H1 (cell line): Measurements from ENCODE around the gene SETX. TPM values are rescaled to one million over a fixed set of nuclear protein-coding genes. Genes with fewer than 3 reads are reported as not detected.

Experiments
- ATF3 ChIP-seq: IDR thresholded peaks from 2 replicates; pipeline ENCODE4 v1.6.1; 2011; ENCODE audit warnings: low read depth, mild to moderate bottlenecking, low read length; ENCODE audit not compliant: insufficient read depth
- BCL11A ChIP-seq, 2 experiments: IDR thresholded peaks; one replicate each; pipeline ENCODE4 v1.6.1; 2011; ENCODE audit warnings: low read depth in 2 of 2, low read length in 2 of 2, mild to moderate bottlenecking in 2 of 2
- BRCA1 ChIP-seq: IDR thresholded peaks from 2 replicates; pipeline ENCODE4 v1.6.1; 2012; ENCODE audit warnings: low read depth, low read length, improper control_type of control experiment
- KDM1A ChIP-seq: fragments of 200-600, 300-600 bp; sonication (generic); IDR thresholded peaks from 2 replicates; pipeline ENCODE4 v1.7.1; 2016; ENCODE audit warnings: mild to moderate bottlenecking, low read length, borderline replicate concordance
- RXRA ChIP-seq: IDR thresholded peaks from 2 replicates; pipeline ENCODE4 v1.6.1; 2011; ENCODE audit warnings: low read depth, mild to moderate bottlenecking, low read length, moderate library complexity; ENCODE audit not compliant: insufficient read depth
- SAP30 ChIP-seq: fragments of 300-600 bp; sonication (generic); IDR thresholded peaks from 2 replicates; pipeline ENCODE4 v1.7.1; 2012; ENCODE audit warnings: low read length, moderate library complexity, mild to moderate bottlenecking, inconsistent platforms; ENCODE audit not compliant: insufficient read depth, insufficient replicate concordance
- SP1 ChIP-seq: IDR thresholded peaks from 2 replicates; pipeline ENCODE4 v1.6.1; 2011; ENCODE audit warnings: low read depth, low read length
- SP4 ChIP-seq: IDR thresholded peaks from 2 replicates; pipeline ENCODE4 v1.6.1; 2012; ENCODE audit warnings: low read length, inconsistent platforms
- TCF12 ChIP-seq: IDR thresholded peaks from 2 replicates; pipeline ENCODE4 v1.6.1; 2011; ENCODE audit warnings: low read depth, mild to moderate bottlenecking, low read length
- YY1 ChIP-seq: IDR thresholded peaks from 2 replicates; pipeline ENCODE4 v1.6.1; 2011; ENCODE audit warnings: low read depth, mild to moderate bottlenecking, low read length
- polyA plus RNA-seq, 7 experiments: library from polyadenylated mRNA; depleted of rRNA in 3 of 7; stranded (reverse) in 5 of 7; unstranded in 2 of 7; fragments of >200 nt in 5 of 7; fragments of 200-250 nt in 2 of 7; gene quantifications; 1 replicate in 5 of 7; 2 replicates in 1 of 7; 4 replicates in 1 of 7; pipeline versions ENCODE4 v1.2.1 to v1.2.3, GENCODE V29; 2011 to 2013; ENCODE audit warnings: missing spikeins in 2 of 7, mixed read lengths in 2 of 7
- total RNA-seq: library from RNA; stranded (reverse); fragmentation: NEBNext Ultra II Directional; extraction: Animal tissue kit (Norgen Biotek cat#: 25700); gene quantifications from 2 replicates; pipeline ENCODE4 v1.2.1, GENCODE V29; 2021

Gene SETX
- total and polyA plus RNA-seq, 2 of the 8 experiments (the other 6 are each of a cell fraction or from before 2014, with no cell fraction given), result 15.1 to 37.9 TPM

GRCh38 chr9:132239999-132240840, 114.6 kb downstream of the SETX start (continued):
- no peak for TF ChIP-seq SP1
- no peak for TF ChIP-seq BCL11A (IDR thresholded peaks at IDR 0.05; ENCODE audit: low read depth in 2 of 2, low read length in 2 of 2)
- no peak for TF ChIP-seq RXRA
- no peak for TF ChIP-seq TCF12
- no peak for TF ChIP-seq BRCA1
- TF ChIP-seq YY1, result no peak
- TF ChIP-seq SAP30, result no peak
- TF ChIP-seq SP4, result no peak
- TF ChIP-seq ATF3, result no peak
- TF ChIP-seq KDM1A, result no peak
